Measurements from ENCODE around the gene MARCHF11.

Gene MARCHF11

DNA sequence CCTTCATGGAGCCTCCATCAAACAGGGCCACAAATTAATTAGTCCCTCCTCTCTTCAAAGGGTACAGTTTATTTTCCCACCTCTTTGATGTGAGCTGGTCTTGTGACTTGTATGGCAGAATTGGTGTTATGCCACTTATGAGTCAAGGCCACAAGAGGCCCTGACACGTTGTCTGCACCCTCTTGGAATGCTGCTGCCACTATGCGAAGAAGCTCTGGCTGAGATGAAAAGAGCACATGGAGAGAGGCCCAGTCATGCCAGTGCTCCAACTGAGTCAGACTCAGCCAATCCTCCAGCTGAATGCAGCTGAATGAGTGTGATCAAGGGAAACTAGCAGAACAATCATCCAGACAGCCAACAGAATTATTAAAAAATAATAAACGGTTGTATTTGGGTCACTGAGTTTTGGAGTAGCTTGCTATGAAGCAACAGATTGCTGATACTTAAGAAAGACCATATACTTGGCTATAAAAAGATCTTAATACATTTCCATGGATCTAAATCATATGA, 128.3 kb downstream of the MARCHF11 start:
- POLR2A ChIA-PET, result no interaction called here
- CTCF ChIA-PET, result no interaction called here
- no peak for DNase-seq (ENCODE audit: extremely low spot score)
- no peak for TF ChIP-seq TARDBP (IDR thresholded peaks at IDR 0.05)
- TF ChIP-seq L3MBTL2 (conservative IDR thresholded peaks at IDR 0.05), result no peak
- TF ChIP-seq SUZ12 (IDR thresholded peaks at IDR 0.05), result no peak
- no peak for TF ChIP-seq FOXM1 (IDR thresholded peaks at IDR 0.05; ENCODE audit: borderline replicate concordance)
- no peak for TF ChIP-seq SP1 (IDR thresholded peaks at IDR 0.05)
- no peak for TF ChIP-seq BHLHE40 (IDR thresholded peaks at IDR 0.05; ENCODE audit: borderline replicate concordance)
- TF ChIP-seq NFRKB (IDR thresholded peaks at IDR 0.05), result no peak
- TF ChIP-seq CTBP1 (IDR thresholded peaks at IDR 0.05; ENCODE audit: borderline replicate concordance), result no peak
- no peak for TF ChIP-seq ZNF384 (IDR thresholded peaks at IDR 0.05)
- TF ChIP-seq ELF4 (IDR thresholded peaks at IDR 0.05), result no peak
- TF ChIP-seq HDGF (IDR thresholded peaks at IDR 0.05; ENCODE audit: borderline replicate concordance), result no peak
- no peak for TF ChIP-seq LEF1 (IDR thresholded peaks at IDR 0.05; ENCODE audit: borderline replicate concordance)

DNA sequence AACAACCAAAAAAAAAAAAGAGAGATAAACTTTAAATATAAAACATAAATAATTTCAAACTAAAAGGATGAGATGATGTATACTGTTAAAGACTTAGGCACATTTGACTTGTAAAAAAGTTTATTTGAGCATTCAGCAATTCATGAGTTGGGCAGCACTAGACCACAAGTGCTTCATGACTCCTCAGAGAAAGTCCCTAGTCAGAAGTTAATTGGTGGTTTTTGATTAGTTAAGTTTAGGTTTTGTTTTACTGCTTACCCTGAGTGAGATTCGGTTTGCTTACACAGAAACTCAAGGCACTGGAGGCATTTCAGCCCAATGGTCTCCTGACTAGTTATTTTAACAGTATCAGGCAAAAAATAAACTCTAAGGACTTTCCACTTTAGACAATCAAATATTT, 129.2 kb downstream of the MARCHF11 start:
- CTCF ChIA-PET, result no interaction called here
- TF ChIP-seq SP1 (IDR thresholded peaks at IDR 0.05), result no peak
- no peak for TF ChIP-seq CTBP1 (IDR thresholded peaks at IDR 0.05; ENCODE audit: borderline replicate concordance)
- TF ChIP-seq ZNF384 (IDR thresholded peaks at IDR 0.05), result no peak
- no peak for TF ChIP-seq LEF1 (IDR thresholded peaks at IDR 0.05; ENCODE audit: borderline replicate concordance)
- no peak for TF ChIP-seq FOXA1 (IDR thresholded peaks at IDR 0.05)
- TF ChIP-seq FOXK2 (IDR thresholded peaks at IDR 0.05), result no peak
- POLR2A ChIA-PET, result no interaction called here
- no peak for DNase-seq (ENCODE audit: extremely low spot score)

DNA sequence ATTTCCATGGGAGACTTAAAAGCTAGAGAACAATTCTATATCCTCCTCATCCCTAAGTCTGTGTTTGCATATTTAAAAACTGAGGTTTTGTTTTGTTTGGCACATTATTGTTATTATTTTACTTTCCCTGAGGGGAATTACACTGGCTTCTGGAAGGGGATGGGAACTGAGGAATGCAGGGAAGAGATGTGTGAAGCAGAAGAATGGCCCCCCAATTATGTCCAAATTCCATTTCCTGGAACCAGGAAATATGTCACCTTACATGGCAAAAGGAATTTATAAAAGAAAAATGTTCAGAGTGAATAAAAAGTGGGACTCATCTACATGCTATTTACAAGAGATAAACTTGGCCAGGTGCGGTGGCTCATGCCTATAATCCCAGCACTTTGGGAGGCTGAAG, 129.8 kb downstream of the MARCHF11 start:
- POLR2A ChIA-PET, result no interaction called here
- TF ChIP-seq FOXM1 (IDR thresholded peaks at IDR 0.05; ENCODE audit: borderline replicate concordance) (no peak), HDGF (IDR thresholded peaks at IDR 0.05; ENCODE audit: borderline replicate concordance) (no peak), BHLHE40 (IDR thresholded peaks at IDR 0.05; ENCODE audit: borderline replicate concordance) (no peak), ZNF384 (IDR thresholded peaks at IDR 0.05) (no peak), ELF4 (IDR thresholded peaks at IDR 0.05) (no peak), ARNT (IDR thresholded peaks at IDR 0.05) (no peak), FOXA1 (IDR thresholded peaks at IDR 0.05) (no peak), SUZ12 (IDR thresholded peaks at IDR 0.05) (no peak)
- TF ChIP-seq, protein P1, sequence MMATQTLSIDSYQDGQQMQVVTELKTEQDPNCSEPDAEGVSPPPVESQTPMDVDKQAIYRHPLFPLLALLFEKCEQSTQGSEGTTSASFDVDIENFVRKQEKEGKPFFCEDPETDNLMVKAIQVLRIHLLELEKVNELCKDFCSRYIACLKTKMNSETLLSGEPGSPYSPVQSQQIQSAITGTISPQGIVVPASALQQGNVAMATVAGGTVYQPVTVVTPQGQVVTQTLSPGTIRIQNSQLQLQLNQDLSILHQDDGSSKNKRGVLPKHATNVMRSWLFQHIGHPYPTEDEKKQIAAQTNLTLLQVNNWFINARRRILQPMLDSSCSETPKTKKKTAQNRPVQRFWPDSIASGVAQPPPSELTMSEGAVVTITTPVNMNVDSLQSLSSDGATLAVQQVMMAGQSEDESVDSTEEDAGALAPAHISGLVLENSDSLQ (IDR thresholded peaks at IDR 0.05), result no peak
- no peak for DNase-seq (ENCODE audit: extremely low spot score)
- CTCF ChIA-PET, result no interaction called here

DNA sequence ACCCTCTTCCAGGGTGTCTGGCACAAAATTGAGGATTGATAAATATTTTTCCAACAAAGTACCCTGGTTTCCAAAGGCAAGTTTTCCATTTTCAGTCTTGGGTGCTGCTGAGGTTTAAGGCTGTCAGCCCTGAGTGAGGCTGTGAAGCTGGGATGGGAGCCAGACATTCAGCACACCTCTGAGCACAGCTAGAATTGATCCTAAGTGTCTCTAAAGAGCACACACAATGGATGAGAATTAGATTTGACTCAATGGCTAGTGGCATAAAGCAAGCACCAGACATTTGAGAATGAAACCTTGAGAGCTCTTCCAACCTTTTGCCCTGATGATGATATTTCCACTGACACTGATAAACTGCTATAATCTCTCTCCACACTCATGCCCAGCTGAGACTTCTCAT, 131.5 kb downstream of the MARCHF11 start:
- DNase-seq (ENCODE audit: extremely low spot score), result no peak
- POLR2A ChIA-PET, result no interaction called here
- no peak for TF ChIP-seq SP1 (IDR thresholded peaks at IDR 0.05)
- TF ChIP-seq TARDBP (IDR thresholded peaks at IDR 0.05), result no peak
- no peak for TF ChIP-seq BHLHE40 (IDR thresholded peaks at IDR 0.05; ENCODE audit: borderline replicate concordance)
- no peak for TF ChIP-seq ZNF384 (IDR thresholded peaks at IDR 0.05)
- TF ChIP-seq SUZ12 (IDR thresholded peaks at IDR 0.05), result no peak
- TF ChIP-seq NFRKB (IDR thresholded peaks at IDR 0.05), result no peak
- no peak for TF ChIP-seq L3MBTL2 (conservative IDR thresholded peaks at IDR 0.05)
- no peak for TF ChIP-seq LEF1 (IDR thresholded peaks at IDR 0.05; ENCODE audit: borderline replicate concordance)
- TF ChIP-seq HDGF (IDR thresholded peaks at IDR 0.05; ENCODE audit: borderline replicate concordance), result no peak
- TF ChIP-seq, protein P1 (IDR thresholded peaks at IDR 0.05), result no peak
- no peak for TF ChIP-seq FOXM1 (IDR thresholded peaks at IDR 0.05; ENCODE audit: borderline replicate concordance)
- no peak for TF ChIP-seq ARNT (IDR thresholded peaks at IDR 0.05)
- TF ChIP-seq FOXA1 (IDR thresholded peaks at IDR 0.05), result no peak
- no peak for TF ChIP-seq ELF4 (IDR thresholded peaks at IDR 0.05)
- no peak for TF ChIP-seq FOXK2 (IDR thresholded peaks at IDR 0.05)
- no peak for TF ChIP-seq CTBP1 (IDR thresholded peaks at IDR 0.05; ENCODE audit: borderline replicate concordance)
- CTCF ChIA-PET, result no interaction called here

DNA sequence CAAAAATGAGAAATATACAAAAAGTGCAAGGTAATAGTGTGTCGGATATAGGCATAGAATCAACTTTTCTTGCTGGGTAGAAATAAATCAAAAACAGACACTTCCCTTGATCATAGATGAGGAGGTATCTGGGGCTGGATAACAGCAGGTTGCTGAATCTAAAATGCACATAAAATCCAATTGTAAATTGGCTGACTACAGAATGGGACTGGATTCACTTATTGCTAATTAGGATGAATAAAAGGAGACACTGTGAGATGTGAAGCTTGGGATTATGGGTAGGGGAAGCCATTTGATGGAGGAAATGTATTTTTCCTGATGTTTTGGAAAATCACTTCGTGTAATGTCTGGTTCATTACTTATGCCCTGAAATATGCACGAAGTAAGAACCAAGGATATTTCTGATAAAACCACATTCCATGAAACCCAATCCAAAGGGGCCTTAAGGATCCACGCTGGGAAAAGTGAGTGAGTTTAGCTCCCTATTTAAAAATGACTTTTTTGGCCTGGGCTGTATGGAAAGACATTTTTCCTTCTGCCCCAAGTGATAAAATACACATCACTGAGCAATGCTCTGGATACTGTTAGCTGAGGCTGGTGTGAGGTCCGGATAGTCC, 136.1 kb downstream of the MARCHF11 start:
- TF ChIP-seq FOXA1 (IDR thresholded peaks at IDR 0.05), result no peak
- TF ChIP-seq NFRKB (IDR thresholded peaks at IDR 0.05), result no peak
- TF ChIP-seq SP1 (IDR thresholded peaks at IDR 0.05), result no peak
- TF ChIP-seq FOXK2 (IDR thresholded peaks at IDR 0.05), result no peak
- CTCF ChIA-PET, result no interaction called here
- DNase-seq (ENCODE audit: extremely low spot score), result no peak
- POLR2A ChIA-PET, result no interaction called here

DNA sequence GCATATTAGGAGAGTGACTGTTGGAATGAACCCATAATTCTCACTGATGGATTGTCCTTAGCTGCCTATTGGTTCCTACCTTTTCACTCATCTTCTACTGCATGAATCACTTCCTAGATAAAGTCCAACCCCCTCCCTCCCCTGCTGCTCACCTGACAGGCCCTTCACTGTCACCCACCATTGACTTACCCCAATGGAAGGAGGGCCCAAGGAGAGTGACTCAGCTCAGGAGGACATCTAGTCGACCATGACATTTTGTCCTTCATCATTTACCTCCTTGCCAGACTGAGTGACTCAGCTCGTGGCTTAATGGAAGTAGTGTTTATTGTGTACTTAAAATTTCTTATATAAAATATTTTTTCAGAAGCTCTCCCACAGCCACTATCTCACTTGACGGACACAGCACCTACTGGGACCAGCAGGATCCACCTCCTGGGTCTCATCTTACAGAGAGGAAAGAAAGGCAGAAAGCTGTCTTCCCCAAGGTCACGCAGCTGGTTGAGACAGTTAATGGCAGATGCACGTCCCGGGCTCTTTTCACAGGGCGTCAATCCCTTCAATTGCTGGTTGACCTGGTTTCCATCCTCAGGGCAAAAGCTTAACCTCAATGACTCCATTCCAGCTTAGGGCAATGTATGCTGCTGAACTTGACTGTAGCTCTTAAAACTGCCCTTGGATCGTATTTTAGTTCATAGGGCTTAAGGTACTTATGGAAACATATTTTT, 142.3 kb downstream of the MARCHF11 start:
- no peak for TF ChIP-seq CTBP1 (IDR thresholded peaks at IDR 0.05; ENCODE audit: borderline replicate concordance)
- no peak for DNase-seq (ENCODE audit: extremely low spot score)
- POLR2A ChIA-PET, result no interaction called here
- CTCF ChIA-PET, result interaction anchor here (0.6 kb wide), 1 partner anchor 321 kb away, joined by 3 read pairs; no protein-coding TSS in a partner anchor

DNA sequence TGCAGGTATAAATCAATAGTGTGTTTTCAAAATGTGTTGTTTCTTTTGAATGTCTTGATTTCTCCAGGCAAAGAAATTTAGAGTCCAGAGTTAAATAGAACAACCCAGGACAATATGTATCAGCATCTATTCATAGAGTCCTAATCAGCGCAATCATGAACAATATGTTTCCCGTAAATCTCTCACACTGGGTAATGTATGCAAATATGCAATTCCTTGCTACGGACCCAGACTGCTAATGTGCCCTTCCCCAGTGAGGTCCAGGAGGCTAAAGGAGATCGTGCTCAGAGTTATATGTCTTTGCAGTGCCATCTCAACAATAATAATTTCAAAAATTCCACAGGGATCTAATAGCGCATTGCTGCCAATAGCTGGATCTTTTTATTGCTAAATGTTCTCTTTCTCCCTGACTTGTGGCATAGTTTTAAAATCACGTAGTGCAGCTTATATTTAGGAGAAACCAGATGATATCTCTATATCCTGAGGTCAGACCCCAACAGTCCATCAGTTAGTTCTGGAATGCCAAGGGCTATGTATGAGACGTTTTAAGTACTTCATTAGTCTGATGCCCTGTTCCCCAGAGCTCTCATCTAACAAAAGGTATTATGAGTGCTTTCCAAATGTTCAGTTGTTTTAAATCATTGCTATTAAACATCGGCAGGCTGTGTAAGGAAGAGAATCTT, 145.1 kb downstream of the MARCHF11 start:
- POLR2A ChIA-PET, result no interaction called here
- TF ChIP-seq ZNF384 (IDR thresholded peaks at IDR 0.05) (no peak), FOXM1 (IDR thresholded peaks at IDR 0.05; ENCODE audit: borderline replicate concordance) (no peak), HDGF (IDR thresholded peaks at IDR 0.05; ENCODE audit: borderline replicate concordance) (no peak), ARNT (IDR thresholded peaks at IDR 0.05) (no peak), TARDBP (IDR thresholded peaks at IDR 0.05) (no peak), SUZ12 (IDR thresholded peaks at IDR 0.05) (no peak), L3MBTL2 (conservative IDR thresholded peaks at IDR 0.05) (no peak), FOXA1 (IDR thresholded peaks at IDR 0.05) (no peak), LEF1 (IDR thresholded peaks at IDR 0.05; ENCODE audit: borderline replicate concordance) (no peak), BHLHE40 (IDR thresholded peaks at IDR 0.05; ENCODE audit: borderline replicate concordance) (no peak), SP1 (IDR thresholded peaks at IDR 0.05) (no peak), NFRKB (IDR thresholded peaks at IDR 0.05) (no peak), CTBP1 (IDR thresholded peaks at IDR 0.05; ENCODE audit: borderline replicate concordance) (no peak), FOXK2 (IDR thresholded peaks at IDR 0.05) (no peak), ELF4 (IDR thresholded peaks at IDR 0.05) (no peak)
- TF ChIP-seq, protein P1 (IDR thresholded peaks at IDR 0.05), result no peak
- CTCF ChIA-PET, result no interaction called here
- DNase-seq (ENCODE audit: extremely low spot score), result no peak
